ENCODE data around the gene PHPT1.
A peak's percentile ranks its signal among the peaks of the same experiment; 100 is the strongest.

Gene PHPT1

GRCh38 chr9:136808075-136808805, 41.0 kb upstream of the PHPT1 start:
- Histone ChIP-seq H3K27me3 (ENCODE audit: insufficient read depth, low read length) (no peaks in the 10 kb centered on the region), H3K4me1 (ENCODE audit: insufficient read depth, low read length) (peaks cover 27% of the 10 kb centered on the region), H2AFZ (ENCODE audit: low read depth, low read length) (peak overlapping the region; percentile 57), H3K36me3 (ENCODE audit: insufficient read depth, low read length) (peaks cover 32% of the 10 kb centered on the region), H3K9me3 (ENCODE audit: low read length) (no peaks in the 10 kb centered on the region), H3K4me3 (ENCODE audit: low read length) (peak overlapping the region; percentile 97)

GRCh38 chr9:136808806-136809158, 40.4 kb upstream of the PHPT1 start:
- peak overlapping the region; percentile 97 for H3K4me3 ChIP-seq (ENCODE audit: low read length)
- H3K36me3 ChIP-seq (ENCODE audit: insufficient read depth, low read length) = peaks cover 34% of the 10 kb centered on the region
- H3K27me3 ChIP-seq (ENCODE audit: insufficient read depth, low read length) = no peaks in the 10 kb centered on the region
- peaks cover 27% of the 10 kb centered on the region for H3K4me1 ChIP-seq (ENCODE audit: insufficient read depth, low read length)
- no peaks in the 10 kb centered on the region for H3K9me3 ChIP-seq (ENCODE audit: low read length)
- H2AFZ ChIP-seq (ENCODE audit: low read depth, low read length) = no peak overlapping the region

- no peak overlapping the region for H3K4me3 ChIP-seq (ENCODE audit: low read length)
- no peaks in the 10 kb centered on the region for H3K9me3 ChIP-seq (ENCODE audit: low read length)
- H3K36me3 ChIP-seq (ENCODE audit: insufficient read depth, low read length) = peaks cover 45% of the 10 kb centered on the region
Observed at GRCh38 chr9:136814725-136815421, 34.3 kb upstream of the PHPT1 start.

GRCh38 chr9:136815422-136815782, 33.8 kb upstream of the PHPT1 start:
- Histone ChIP-seq H3K27me3 (ENCODE audit: insufficient read depth, low read length) (no peaks in the 10 kb centered on the region), H3K36me3 (ENCODE audit: insufficient read depth, low read length) (peaks cover 41% of the 10 kb centered on the region), H3K4me3 (ENCODE audit: low read length) (no peak overlapping the region), H3K4me1 (ENCODE audit: insufficient read depth, low read length) (no peaks in the 10 kb centered on the region), H2AFZ (ENCODE audit: low read depth, low read length) (no peak overlapping the region), H3K9me3 (ENCODE audit: low read length) (no peaks in the 10 kb centered on the region)

More at GRCh38 chr9:136814725-136815421, 34.3 kb upstream of the PHPT1 start:
- Histone ChIP-seq H3K27me3 (ENCODE audit: insufficient read depth, low read length) (no peaks in the 10 kb centered on the region), H3K4me1 (ENCODE audit: insufficient read depth, low read length) (peaks cover 5% of the 10 kb centered on the region), H2AFZ (ENCODE audit: low read depth, low read length) (no peak overlapping the region)

- Histone ChIP-seq H3K4me3 (ENCODE audit: low read length) (no peak overlapping the region), H3K9me3 (ENCODE audit: low read length) (peaks cover 4% of the 10 kb centered on the region), H3K4me1 (ENCODE audit: insufficient read depth, low read length) (no peaks in the 10 kb centered on the region), H3K27me3 (ENCODE audit: insufficient read depth, low read length) (no peaks in the 10 kb centered on the region), H3K36me3 (ENCODE audit: insufficient read depth, low read length) (peaks cover 42% of the 10 kb centered on the region), H2AFZ (ENCODE audit: low read depth, low read length) (no peak overlapping the region)
Observed at GRCh38 chr9:136820971-136821825, 28.0 kb upstream of the PHPT1 start.

GRCh38 chr9:136821826-136822544, 27.2 kb upstream of the PHPT1 start:
- H3K4me3 ChIP-seq (ENCODE audit: low read length) = no peak overlapping the region
- no peaks in the 10 kb centered on the region for H3K4me1 ChIP-seq (ENCODE audit: insufficient read depth, low read length)
- H3K36me3 ChIP-seq (ENCODE audit: insufficient read depth, low read length) = peaks cover 47% of the 10 kb centered on the region
- H3K27me3 ChIP-seq (ENCODE audit: insufficient read depth, low read length) = no peaks in the 10 kb centered on the region
- H3K9me3 ChIP-seq (ENCODE audit: low read length) = peaks cover 4% of the 10 kb centered on the region
- no peak overlapping the region for H2AFZ ChIP-seq (ENCODE audit: low read depth, low read length)

- Histone ChIP-seq H3K9me3 (ENCODE audit: low read length) (peaks cover 4% of the 10 kb centered on the region), H3K36me3 (ENCODE audit: insufficient read depth, low read length) (peaks cover 56% of the 10 kb centered on the region), H3K4me3 (ENCODE audit: low read length) (no peak overlapping the region), H3K4me1 (ENCODE audit: insufficient read depth, low read length) (no peaks in the 10 kb centered on the region), H3K27me3 (ENCODE audit: insufficient read depth, low read length) (no peaks in the 10 kb centered on the region), H2AFZ (ENCODE audit: low read depth, low read length) (no peak overlapping the region)
Observed at GRCh38 chr9:136823136-136824046, 25.8 kb upstream of the PHPT1 start.

GRCh38 chr9:136824496-136825225, 24.5 kb upstream of the PHPT1 start:
- Histone ChIP-seq H2AFZ (ENCODE audit: low read depth, low read length) (no peak overlapping the region), H3K36me3 (ENCODE audit: insufficient read depth, low read length) (peaks cover 64% of the 10 kb centered on the region), H3K4me1 (ENCODE audit: insufficient read depth, low read length) (no peaks in the 10 kb centered on the region), H3K4me3 (ENCODE audit: low read length) (no peak overlapping the region), H3K27me3 (ENCODE audit: insufficient read depth, low read length) (no peaks in the 10 kb centered on the region), H3K9me3 (ENCODE audit: low read length) (peaks cover 4% of the 10 kb centered on the region)

- no peaks in the 10 kb centered on the region for H3K4me1 ChIP-seq (ENCODE audit: insufficient read depth, low read length)
- peaks cover 72% of the 10 kb centered on the region for H3K36me3 ChIP-seq (ENCODE audit: insufficient read depth, low read length)
- H3K4me3 ChIP-seq (ENCODE audit: low read length) = no peak overlapping the region
- peaks cover 4% of the 10 kb centered on the region for H3K9me3 ChIP-seq (ENCODE audit: low read length)
- H3K27me3 ChIP-seq (ENCODE audit: insufficient read depth, low read length) = no peaks in the 10 kb centered on the region
- no peak overlapping the region for H2AFZ ChIP-seq (ENCODE audit: low read depth, low read length)
Observed at GRCh38 chr9:136825295-136826187, 23.7 kb upstream of the PHPT1 start.

GRCh38 chr9:136826188-136826541, 23.0 kb upstream of the PHPT1 start:
- Histone ChIP-seq H3K36me3 (ENCODE audit: insufficient read depth, low read length) (peaks cover 73% of the 10 kb centered on the region), H3K9me3 (ENCODE audit: low read length) (no peaks in the 10 kb centered on the region), H3K4me1 (ENCODE audit: insufficient read depth, low read length) (no peaks in the 10 kb centered on the region), H2AFZ (ENCODE audit: low read depth, low read length) (no peak overlapping the region), H3K4me3 (ENCODE audit: low read length) (no peak overlapping the region), H3K27me3 (ENCODE audit: insufficient read depth, low read length) (no peaks in the 10 kb centered on the region)

All from neuron (in vitro differentiated cells).